A549 (cell line): ENCODE results near the gene LMAN1L. TPM values are rescaled to one million over a fixed set of nuclear protein-coding genes. Genes with fewer than 3 reads are reported as not detected.

ENCODE experiments used
- ATAC-seq, 2 experiments: fragments of 200-7000 bp in 1 of 2; fragments of >200 bp in 1 of 2; cut with Nextera tagmentation in 1 of 2; cut with Tn5 transposase in 1 of 2; 3 replicates each; pipeline versions ENCODE4 v1.8.0 to v1.9.1; 2018 to 2020; ENCODE audit warnings: mild to moderate bottlenecking in 1 of 2, moderate library complexity in 1 of 2
- CTCF ChIA-PET: fragments of 300-600 bp; sonication (Branson Sonifier 250); formaldehyde crosslinking; extraction: SDS; loops from one replicate; lab custom pipeline; 2021; ENCODE audit warnings: antibody characterized with exemption, inconsistent platforms; lab: Yijun Ruan, JAX
- POLR2A ChIA-PET: fragments of 350-600 bp; formaldehyde crosslinking; extraction: SDS; loops from one replicate; lab custom pipeline; 2021; ENCODE audit warnings: antibody characterized with exemption, inconsistent platforms; lab: Yijun Ruan, JAX
- DNase-seq, 2 experiments: peaks; one replicate each; pipeline versions ENCODE4 v3.0.0 to v3.0.0-alpha.2; 2011 to 2016; ENCODE audit warnings: low read depth in 1 of 2, low spot score in 1 of 2
- FAIRE-seq: peaks from 2 replicates; lab custom pipeline; 2011; peaks lifted over from hg19 to GRCh38; lab: Jason Lieb, UNC
- H3K27ac ChIP-seq, 2 experiments: fragments of >200 bp; sonication (Bioruptor Twin); formaldehyde crosslinking; 3 replicates each; pipeline ENCODE4 v1.5.1; 2016 to 2017
- H3K4me1 ChIP-seq: fragments of >200 bp; sonication (Bioruptor Twin); formaldehyde crosslinking; 3 replicates; pipeline ENCODE4 v1.6.1; 2016
- H3K4me2 ChIP-seq: fragments of >200 bp; sonication (Bioruptor Twin); formaldehyde crosslinking; 3 replicates; pipeline ENCODE4 v1.6.1; 2016
- H3K4me3 ChIP-seq: fragments of >200 bp; sonication (Bioruptor Twin); formaldehyde crosslinking; 3 replicates; pipeline ENCODE4 v1.5.1; 2016
- H3K9me3 ChIP-seq: fragments of >200 bp; sonication (Bioruptor Twin); formaldehyde crosslinking; 3 replicates; pipeline ENCODE4 v1.6.1; 2016
- CEBPB ChIP-seq, 2 experiments: fragments of >200 bp in 1 of 2; sonication (Bioruptor Twin) in 1 of 2; formaldehyde crosslinking in 1 of 2; IDR thresholded peaks; 2 replicates each; pipeline ENCODE4 v1.6.1; 2012 to 2016
- CHD4 ChIP-seq: fragments of 200-600 bp; sonication (generic); IDR thresholded peaks from 2 replicates; pipeline ENCODE4 v1.6.1; 2016; ENCODE audit warnings: antibody characterized with exemption, mild to moderate bottlenecking, borderline replicate concordance
- EHF ChIP-seq: fragments of 250-450 bp; sonication (Bioruptor Pico); IDR thresholded peaks from 2 replicates; pipeline ENCODE4 v1.5.0; 2020; ENCODE audit warnings: mild to moderate bottlenecking
- ESRRA ChIP-seq: fragments of 150-350 bp; IDR thresholded peaks from 2 replicates; pipeline ENCODE4 v1.6.1; 2014; ENCODE audit warnings: mild to moderate bottlenecking, low read length, borderline replicate concordance
- FOXS1 ChIP-seq: fragments of 250-450 bp; sonication (Bioruptor Pico); IDR thresholded peaks from 2 replicates; pipeline ENCODE4 v1.5.0; 2020; ENCODE audit warnings: mild to moderate bottlenecking, moderate library complexity
- GATA3 ChIP-seq: IDR thresholded peaks from 2 replicates; pipeline ENCODE4 v1.6.1; 2012; ENCODE audit warnings: borderline replicate concordance
- HOXA7 ChIP-seq: fragments of 250-450 bp; sonication (Bioruptor Pico); IDR thresholded peaks from 2 replicates; pipeline ENCODE4 v1.5.0; 2020; ENCODE audit warnings: mild to moderate bottlenecking, moderate library complexity
- HOXB13 ChIP-seq: fragments of 250-450 bp; sonication (Bioruptor Pico); IDR thresholded peaks from 2 replicates; pipeline ENCODE4 v1.5.0; 2020; ENCODE audit warnings: low read depth, mild to moderate bottlenecking, moderate library complexity
- JUN ChIP-seq, 2 experiments: fragments of >200 bp; sonication (Bioruptor Twin); formaldehyde crosslinking; IDR thresholded peaks; 2 replicates in 1 of 2; 3 replicates in 1 of 2; pipeline ENCODE4 v1.6.1; 2016 to 2017
- MYC ChIP-seq: IDR thresholded peaks from 2 replicates; pipeline ENCODE4 v1.6.1; 2012; ENCODE audit warnings: mild to moderate bottlenecking, inconsistent platforms, low read length, improper control_type of control experiment, borderline replicate concordance
- POLR2AphosphoS2 ChIP-seq: conservative IDR thresholded peaks from 2 replicates; pipeline ENCODE4 v1.6.1; 2012; ENCODE audit warnings: low read length, improper control_type of control experiment, inconsistent platforms
- RAD21 ChIP-seq, 2 experiments: fragments of >200 bp in 1 of 2; sonication (Bioruptor Twin) in 1 of 2; formaldehyde crosslinking in 1 of 2; IDR thresholded peaks in 1 of 2; conservative IDR thresholded peaks in 1 of 2; 2 replicates in 1 of 2; 3 replicates in 1 of 2; pipeline ENCODE4 v1.6.1; 2012 to 2018; ENCODE audit warnings: inconsistent platforms in 1 of 2
- RNF2 ChIP-seq: fragments of 200-600 bp; sonication (generic); IDR thresholded peaks from 2 replicates; pipeline ENCODE4 v1.6.1; 2016; ENCODE audit warnings: low read depth, mild to moderate bottlenecking, antibody characterized with exemption, moderate library complexity, borderline replicate concordance
- SMC3 ChIP-seq: fragments of >200 bp; sonication (Bioruptor Twin); formaldehyde crosslinking; IDR thresholded peaks from 3 replicates; pipeline ENCODE4 v1.6.1; 2018; ENCODE audit warnings: inconsistent platforms
- TFCP2L1 ChIP-seq: fragments of 250-450 bp; sonication (Bioruptor Pico); IDR thresholded peaks from 2 replicates; pipeline ENCODE4 v1.5.0; 2021; ENCODE audit warnings: mild to moderate bottlenecking
- TP53 ChIP-seq: fragments of 250-450 bp; sonication (Bioruptor Pico); IDR thresholded peaks from 2 replicates; pipeline ENCODE4 v1.5.0; 2021; ENCODE audit warnings: mild to moderate bottlenecking, moderate library complexity
- ZNF302 ChIP-seq: fragments of 250-450 bp; sonication (Bioruptor Pico); IDR thresholded peaks from 2 replicates; pipeline ENCODE4 v1.9.0; 2021; ENCODE audit warnings: inconsistent platforms, mild to moderate bottlenecking, moderate library complexity
- WGBS: methylation state at CpG from one replicate; pipeline ENCODE4 v1.1.6; 2017; ENCODE audit errors: missing lambda C conversion rate; 5-methylcytosine and 5-hydroxymethylcytosine counted together
- polyA plus RNA-seq, 4 experiments: library from polyadenylated mRNA; depleted of rRNA in 3 of 4; stranded (reverse); fragments of >200 nt; fragmentation: RNase III in 1 of 4; extraction: RNeasy Plus Mini Kit Qiagen cat#74134 plus additional on column Dnase treatment in 1 of 4; gene quantifications; 2 replicates in 3 of 4; 3 replicates in 1 of 4; pipeline ENCODE4 v1.2.3, GENCODE V29; 2011 to 2017
- TF ChIP-seq, protein P1 (sequence below): fragments of 200-600 bp; sonication (generic); IDR thresholded peaks from 2 replicates; pipeline ENCODE4 v1.6.1; 2016; ENCODE audit warnings: antibody characterized with exemption, mild to moderate bottlenecking, moderate library complexity
- TF ChIP-seq, protein P2 (sequence below): IDR thresholded peaks from 2 replicates; pipeline ENCODE4 v1.6.1; 2012
- TF ChIP-seq, protein P3 (sequence below): fragments of >200 bp; sonication (Bioruptor Twin); formaldehyde crosslinking; IDR thresholded peaks from 3 replicates; pipeline ENCODE4 v1.5.1; 2016
- TF ChIP-seq, protein P4 (sequence below): fragments of >200 bp; sonication (Bioruptor Twin); formaldehyde crosslinking; IDR thresholded peaks from 2 replicates; pipeline ENCODE4 v1.6.1; 2016

LMAN1L gene
- polyA plus RNA-seq, 2 of the 4 experiments (the other 2 are of a cell fraction), result not detected

DNA sequence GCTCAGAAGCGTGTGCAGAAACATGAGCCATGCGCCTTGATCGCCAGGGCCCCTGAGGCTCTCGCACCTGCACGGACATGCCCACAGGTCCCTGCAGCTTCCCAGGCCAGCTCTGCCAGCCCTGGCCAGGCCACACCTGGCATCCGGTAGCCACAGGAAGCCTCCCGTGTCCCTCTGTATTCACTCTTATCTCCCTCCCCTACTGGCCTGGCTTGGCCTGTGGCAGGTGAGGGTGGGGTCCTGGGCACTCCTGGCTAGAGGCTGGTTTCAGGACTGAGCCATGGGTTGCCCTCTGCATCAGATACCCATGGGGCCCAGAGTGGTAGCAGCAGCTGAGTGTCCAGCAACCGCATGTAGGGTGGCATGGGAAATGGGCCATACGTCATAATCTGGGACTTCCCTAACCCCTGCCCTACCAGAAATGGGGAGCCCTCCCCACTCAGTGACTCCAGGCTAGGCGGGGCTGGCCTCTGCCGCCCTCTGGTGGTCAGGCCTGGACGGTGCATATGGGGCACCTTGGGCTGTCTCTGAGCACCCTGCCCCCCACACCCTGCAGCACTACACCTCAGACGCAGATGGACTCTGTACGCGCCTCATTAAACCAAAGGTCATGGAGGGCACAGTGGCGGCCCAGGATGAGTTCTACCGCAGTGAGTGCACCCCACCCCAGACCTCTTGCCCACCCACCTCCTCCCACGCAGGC, 12.6 kb upstream of the LMAN1L start:
- peak overlapping the region in 1 of 2 experiments; percentile 57; a peak in 3 of 6 replicates for H3K27ac ChIP-seq
- FAIRE-seq, result no peak
- 45% methylated on average over 17 of the region's 18 CpGs for WGBS
- CTCF ChIA-PET, result interaction anchor here (0.6 to 66.7 kb wide), 8 partner anchors 9 to 188 kb away, joined by 3 to 1908 read pairs (median 3); partner anchors contain the start of genes CPLX3, CSK, LMAN1L and ULK3
- H3K4me2 ChIP-seq, result no peak overlapping the region
- DNase-seq, result peak; percentile 68 to 95
- no peaks in the 10 kb centered on the region for H3K9me3 ChIP-seq
- POLR2A ChIA-PET, result no interaction called here
- TF ChIP-seq, protein P1, sequence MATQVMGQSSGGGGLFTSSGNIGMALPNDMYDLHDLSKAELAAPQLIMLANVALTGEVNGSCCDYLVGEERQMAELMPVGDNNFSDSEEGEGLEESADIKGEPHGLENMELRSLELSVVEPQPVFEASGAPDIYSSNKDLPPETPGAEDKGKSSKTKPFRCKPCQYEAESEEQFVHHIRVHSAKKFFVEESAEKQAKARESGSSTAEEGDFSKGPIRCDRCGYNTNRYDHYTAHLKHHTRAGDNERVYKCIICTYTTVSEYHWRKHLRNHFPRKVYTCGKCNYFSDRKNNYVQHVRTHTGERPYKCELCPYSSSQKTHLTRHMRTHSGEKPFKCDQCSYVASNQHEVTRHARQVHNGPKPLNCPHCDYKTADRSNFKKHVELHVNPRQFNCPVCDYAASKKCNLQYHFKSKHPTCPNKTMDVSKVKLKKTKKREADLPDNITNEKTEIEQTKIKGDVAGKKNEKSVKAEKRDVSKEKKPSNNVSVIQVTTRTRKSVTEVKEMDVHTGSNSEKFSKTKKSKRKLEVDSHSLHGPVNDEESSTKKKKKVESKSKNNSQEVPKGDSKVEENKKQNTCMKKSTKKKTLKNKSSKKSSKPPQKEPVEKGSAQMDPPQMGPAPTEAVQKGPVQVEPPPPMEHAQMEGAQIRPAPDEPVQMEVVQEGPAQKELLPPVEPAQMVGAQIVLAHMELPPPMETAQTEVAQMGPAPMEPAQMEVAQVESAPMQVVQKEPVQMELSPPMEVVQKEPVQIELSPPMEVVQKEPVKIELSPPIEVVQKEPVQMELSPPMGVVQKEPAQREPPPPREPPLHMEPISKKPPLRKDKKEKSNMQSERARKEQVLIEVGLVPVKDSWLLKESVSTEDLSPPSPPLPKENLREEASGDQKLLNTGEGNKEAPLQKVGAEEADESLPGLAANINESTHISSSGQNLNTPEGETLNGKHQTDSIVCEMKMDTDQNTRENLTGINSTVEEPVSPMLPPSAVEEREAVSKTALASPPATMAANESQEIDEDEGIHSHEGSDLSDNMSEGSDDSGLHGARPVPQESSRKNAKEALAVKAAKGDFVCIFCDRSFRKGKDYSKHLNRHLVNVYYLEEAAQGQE, result no peak
- peak; percentile 80 for TF ChIP-seq SMC3
- TF ChIP-seq TFCP2L1 (CRISPR knock-in tag), result no peak
- TF ChIP-seq HOXB13 (CRISPR knock-in tag), result no peak
- no peak for TF ChIP-seq JUN (IDR thresholded peaks at IDR 0.05)
- TF ChIP-seq POLR2AphosphoS2, result no peak
- TF ChIP-seq MYC, result 0 out of 2 replicates have a peak, but pooled peaks have one; percentile 34
- TF ChIP-seq, protein P2, sequence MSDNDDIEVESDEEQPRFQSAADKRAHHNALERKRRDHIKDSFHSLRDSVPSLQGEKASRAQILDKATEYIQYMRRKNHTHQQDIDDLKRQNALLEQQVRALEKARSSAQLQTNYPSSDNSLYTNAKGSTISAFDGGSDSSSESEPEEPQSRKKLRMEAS, result 0 out of 2 replicates have a peak, but pooled peaks have one; percentile 41
- TF ChIP-seq EHF (CRISPR knock-in tag), result no peak
- TF ChIP-seq, protein P3, sequence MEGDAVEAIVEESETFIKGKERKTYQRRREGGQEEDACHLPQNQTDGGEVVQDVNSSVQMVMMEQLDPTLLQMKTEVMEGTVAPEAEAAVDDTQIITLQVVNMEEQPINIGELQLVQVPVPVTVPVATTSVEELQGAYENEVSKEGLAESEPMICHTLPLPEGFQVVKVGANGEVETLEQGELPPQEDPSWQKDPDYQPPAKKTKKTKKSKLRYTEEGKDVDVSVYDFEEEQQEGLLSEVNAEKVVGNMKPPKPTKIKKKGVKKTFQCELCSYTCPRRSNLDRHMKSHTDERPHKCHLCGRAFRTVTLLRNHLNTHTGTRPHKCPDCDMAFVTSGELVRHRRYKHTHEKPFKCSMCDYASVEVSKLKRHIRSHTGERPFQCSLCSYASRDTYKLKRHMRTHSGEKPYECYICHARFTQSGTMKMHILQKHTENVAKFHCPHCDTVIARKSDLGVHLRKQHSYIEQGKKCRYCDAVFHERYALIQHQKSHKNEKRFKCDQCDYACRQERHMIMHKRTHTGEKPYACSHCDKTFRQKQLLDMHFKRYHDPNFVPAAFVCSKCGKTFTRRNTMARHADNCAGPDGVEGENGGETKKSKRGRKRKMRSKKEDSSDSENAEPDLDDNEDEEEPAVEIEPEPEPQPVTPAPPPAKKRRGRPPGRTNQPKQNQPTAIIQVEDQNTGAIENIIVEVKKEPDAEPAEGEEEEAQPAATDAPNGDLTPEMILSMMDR, result peak; percentile 90
- no peak for TF ChIP-seq HOXA7 (CRISPR knock-in tag)
- TF ChIP-seq GATA3, result no peak
- no peak for TF ChIP-seq CHD4
- TF ChIP-seq ZNF302 (CRISPR knock-in tag), result no peak
- no peak for TF ChIP-seq FOXS1 (CRISPR knock-in tag)
- peak; percentile 72 to 74 for TF ChIP-seq RAD21 (conservative IDR thresholded peaks at IDR 0.05 in 1 of 2, IDR thresholded peaks at IDR 0.05 in 1 of 2)
- TF ChIP-seq ESRRA, result 0 out of 2 replicates have a peak, but pooled peaks have one; percentile 40
- ATAC-seq, result peak; percentile 85 to 97
- H3K4me3 ChIP-seq, result no peak overlapping the region
- peaks cover 3% of the 10 kb centered on the region; the same call in 1 of the 3 replicates for H3K4me1 ChIP-seq

DNA sequence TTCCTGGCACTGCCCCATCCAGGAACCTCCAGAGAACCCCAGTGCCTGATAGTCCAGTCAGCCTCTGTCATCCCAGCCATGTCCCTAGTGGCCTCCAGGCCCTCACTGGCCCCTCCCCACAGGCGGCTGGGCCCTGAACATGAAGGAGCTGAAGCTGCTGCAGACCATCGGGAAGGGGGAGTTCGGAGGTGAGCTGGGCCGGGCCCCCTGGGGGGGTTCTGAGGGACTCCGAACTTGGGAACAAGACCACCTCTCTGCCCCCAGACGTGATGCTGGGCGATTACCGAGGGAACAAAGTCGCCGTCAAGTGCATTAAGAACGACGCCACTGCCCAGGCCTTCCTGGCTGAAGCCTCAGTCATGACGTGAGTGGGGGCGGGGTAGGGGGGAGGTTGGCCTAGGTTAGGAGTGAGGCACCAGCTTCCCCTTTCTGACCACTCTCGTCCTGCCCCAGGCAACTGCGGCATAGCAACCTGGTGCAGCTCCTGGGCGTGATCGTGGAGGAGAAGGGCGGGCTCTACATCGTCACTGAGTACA, 12.0 kb upstream of the LMAN1L start:
- ATAC-seq, result peak; percentile 17 to 48; a peak in 5 of 6 replicates
- WGBS, result 85% methylated on average over 18 of the region's 20 CpGs
- Histone ChIP-seq H3K27ac (no peak overlapping the region), H3K4me1 (peaks cover 3% of the 10 kb centered on the region; the same call in 1 of the 3 replicates), H3K9me3 (no peaks in the 10 kb centered on the region), H3K4me3 (no peak overlapping the region), H3K4me2 (no peak overlapping the region)
- TF ChIP-seq, protein P2, result no peak
- no peak for TF ChIP-seq CEBPB (IDR thresholded peaks at IDR 0.05)
- TF ChIP-seq RNF2, result no peak
- TF ChIP-seq, protein P4, sequence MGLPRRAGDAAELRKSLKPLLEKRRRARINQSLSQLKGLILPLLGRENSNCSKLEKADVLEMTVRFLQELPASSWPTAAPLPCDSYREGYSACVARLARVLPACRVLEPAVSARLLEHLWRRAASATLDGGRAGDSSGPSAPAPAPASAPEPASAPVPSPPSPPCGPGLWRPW, result no peak
- no peak for TF ChIP-seq TP53 (CRISPR knock-in tag)
- TF ChIP-seq, protein P3, result no peak
- ChIA-PET CTCF (interaction anchor here (0.6 to 66.7 kb wide), 4 partner anchors 10 to 116 kb away, joined by 3 to 1908 read pairs (median 956); partner anchors contain the start of genes CPLX3, CSK, LMAN1L and ULK3), POLR2A (interaction anchor here (0.6 kb wide), 1 partner anchor 43 kb away, joined by 3 read pairs; no protein-coding TSS in a partner anchor)
- DNase-seq, result no peak
- no peak for FAIRE-seq
